ENCODE data around the gene PLXDC1. TPM values are rescaled to one million over a fixed set of nuclear protein-coding genes. Genes with fewer than 3 reads are reported as not detected.
"Not testable (repeated sequence)": the region's sequence is repeated elsewhere in the genome, so short reads cannot be mapped to it uniquely, and the experiment has no call there.

Gene PLXDC1
- total RNA-seq, 1 donor = 2.9 TPM

DNA sequence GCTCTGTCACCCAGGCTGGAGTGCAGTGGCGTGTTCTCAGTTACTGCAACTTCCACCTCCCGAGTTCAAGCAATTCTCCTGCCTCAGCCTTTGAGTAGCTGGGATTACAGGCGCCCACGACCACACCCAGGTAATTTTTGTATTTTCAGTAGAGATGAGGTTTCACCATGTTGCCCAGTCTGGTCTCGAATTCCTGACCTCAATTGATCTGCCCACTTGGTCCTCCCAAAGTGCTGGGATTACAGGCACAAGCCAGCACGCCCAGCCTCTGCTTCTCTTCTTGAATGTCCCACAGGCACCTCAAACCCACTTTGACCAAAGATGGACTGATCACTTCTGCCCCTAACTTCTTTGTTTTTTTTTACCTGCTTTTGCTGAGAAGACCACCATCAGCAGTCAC lies 19.1 kb upstream of the PLXDC1 start:
- H3K27ac ChIP-seq (ENCODE audit: low read depth, low read length) = no peak overlapping the region

DNA sequence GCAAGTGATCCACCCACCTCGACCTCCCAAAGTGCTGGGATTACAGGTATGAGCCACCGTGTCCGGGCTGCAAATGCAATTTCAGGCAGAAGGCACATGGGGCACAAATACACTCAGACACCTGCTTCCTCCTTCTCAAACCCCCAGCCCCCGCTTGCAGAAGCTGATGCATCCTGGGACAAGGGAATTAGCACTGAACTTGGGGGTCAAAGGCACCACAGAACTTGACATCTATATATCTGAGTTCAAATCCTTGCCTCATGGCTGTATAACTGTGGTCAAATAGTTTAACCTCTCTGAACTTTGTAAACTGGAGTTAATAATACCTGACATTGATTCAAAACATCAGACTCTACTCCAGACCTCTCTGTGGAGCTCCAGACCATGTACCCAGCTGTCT lies 18.7 kb upstream of the PLXDC1 start:
- peak; percentile 15 for DNase-seq (ENCODE audit: insufficient read length, low spot score, missing footprints)
- H3K27me3 ChIP-seq (ENCODE audit: insufficient read depth, low read length) = peaks cover 21% of the 10 kb centered on the region
- H3K9me3 ChIP-seq (ENCODE audit: low read depth, low read length) = no peaks in the 10 kb centered on the region
- peaks cover 4% of the 10 kb centered on the region for H4K20me1 ChIP-seq (ENCODE audit: insufficient read depth, low read length)
- H3K4me1 ChIP-seq (ENCODE audit: insufficient read depth, low read length) = no peaks in the 10 kb centered on the region
- no peak overlapping the region for H3K4me3 ChIP-seq (ENCODE audit: insufficient read depth, low read length)
- no peak overlapping the region for H3K4me2 ChIP-seq (ENCODE audit: insufficient read depth, low read length)
- TF ChIP-seq, protein P1, sequence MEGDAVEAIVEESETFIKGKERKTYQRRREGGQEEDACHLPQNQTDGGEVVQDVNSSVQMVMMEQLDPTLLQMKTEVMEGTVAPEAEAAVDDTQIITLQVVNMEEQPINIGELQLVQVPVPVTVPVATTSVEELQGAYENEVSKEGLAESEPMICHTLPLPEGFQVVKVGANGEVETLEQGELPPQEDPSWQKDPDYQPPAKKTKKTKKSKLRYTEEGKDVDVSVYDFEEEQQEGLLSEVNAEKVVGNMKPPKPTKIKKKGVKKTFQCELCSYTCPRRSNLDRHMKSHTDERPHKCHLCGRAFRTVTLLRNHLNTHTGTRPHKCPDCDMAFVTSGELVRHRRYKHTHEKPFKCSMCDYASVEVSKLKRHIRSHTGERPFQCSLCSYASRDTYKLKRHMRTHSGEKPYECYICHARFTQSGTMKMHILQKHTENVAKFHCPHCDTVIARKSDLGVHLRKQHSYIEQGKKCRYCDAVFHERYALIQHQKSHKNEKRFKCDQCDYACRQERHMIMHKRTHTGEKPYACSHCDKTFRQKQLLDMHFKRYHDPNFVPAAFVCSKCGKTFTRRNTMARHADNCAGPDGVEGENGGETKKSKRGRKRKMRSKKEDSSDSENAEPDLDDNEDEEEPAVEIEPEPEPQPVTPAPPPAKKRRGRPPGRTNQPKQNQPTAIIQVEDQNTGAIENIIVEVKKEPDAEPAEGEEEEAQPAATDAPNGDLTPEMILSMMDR (IDR thresholded peaks at IDR 0.05; ENCODE audit: extremely low read depth, low read depth, low read length) = no peak
- H2AFZ ChIP-seq (ENCODE audit: low read length) = no peak overlapping the region
- H3K79me2 ChIP-seq (ENCODE audit: insufficient read depth, low read length) = no peaks in the 10 kb centered on the region
- no peak overlapping the region for H3K27ac ChIP-seq (ENCODE audit: low read depth, low read length)
- H3K36me3 ChIP-seq (ENCODE audit: insufficient read depth, low read length) = peaks cover under 1% of the 10 kb centered on the region

More for the DNA sequence above, 19.1 kb upstream of the PLXDC1 start:
- H3K79me2 ChIP-seq (ENCODE audit: insufficient read depth, low read length) = no peaks in the 10 kb centered on the region
- H3K4me3 ChIP-seq (ENCODE audit: insufficient read depth, low read length) = no peak overlapping the region
- no peak for DNase-seq (ENCODE audit: insufficient read length, low spot score, missing footprints)
- peaks cover 6% of the 10 kb centered on the region for H4K20me1 ChIP-seq (ENCODE audit: insufficient read depth, low read length)
- H3K4me2 ChIP-seq (ENCODE audit: insufficient read depth, low read length) = no peak overlapping the region
- H3K27me3 ChIP-seq (ENCODE audit: insufficient read depth, low read length) = peaks cover 17% of the 10 kb centered on the region
- no peak overlapping the region for H2AFZ ChIP-seq (ENCODE audit: low read length)
- TF ChIP-seq, protein P1 (IDR thresholded peaks at IDR 0.05; ENCODE audit: extremely low read depth, low read depth, low read length) = no peak
- H3K36me3 ChIP-seq (ENCODE audit: insufficient read depth, low read length) = peaks cover 4% of the 10 kb centered on the region
- H3K9me3 ChIP-seq (ENCODE audit: low read depth, low read length) = no peaks in the 10 kb centered on the region
- H3K4me1 ChIP-seq (ENCODE audit: insufficient read depth, low read length) = no peaks in the 10 kb centered on the region

DNA sequence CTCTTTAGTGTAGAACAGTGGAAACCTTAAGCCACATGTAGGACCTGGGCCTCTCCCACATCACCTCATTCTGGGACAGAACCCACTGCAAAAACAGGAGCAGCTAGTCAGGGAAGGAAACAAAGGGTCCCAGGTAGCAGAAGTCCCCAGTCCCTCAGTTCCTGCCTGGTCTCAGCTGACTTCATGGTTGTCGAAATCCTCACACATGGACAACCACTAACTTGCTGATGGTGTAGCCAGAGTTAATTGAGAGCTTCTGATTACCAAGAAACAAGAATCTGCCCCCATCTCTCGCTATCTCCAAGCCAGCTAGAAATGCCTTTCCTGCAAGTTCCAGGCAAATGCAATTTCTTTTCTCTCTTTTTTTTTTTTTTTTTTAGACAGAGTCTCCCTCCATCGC lies 18.1 kb upstream of the PLXDC1 start:
- H2AFZ ChIP-seq (ENCODE audit: low read length) = no peak overlapping the region
- no peaks in the 10 kb centered on the region for H3K79me2 ChIP-seq (ENCODE audit: insufficient read depth, low read length)
- H3K27ac ChIP-seq (ENCODE audit: low read depth, low read length) = no peak overlapping the region
- peaks cover 4% of the 10 kb centered on the region for H4K20me1 ChIP-seq (ENCODE audit: insufficient read depth, low read length)
- no peaks in the 10 kb centered on the region for H3K9me3 ChIP-seq (ENCODE audit: low read depth, low read length)
- H3K4me1 ChIP-seq (ENCODE audit: insufficient read depth, low read length) = peaks cover under 1% of the 10 kb centered on the region
- peak; percentile 76 for DNase-seq (ENCODE audit: insufficient read length, low spot score, missing footprints)
- no peak overlapping the region for H3K4me2 ChIP-seq (ENCODE audit: insufficient read depth, low read length)
- H3K4me3 ChIP-seq (ENCODE audit: insufficient read depth, low read length) = no peak overlapping the region
- H3K27me3 ChIP-seq (ENCODE audit: insufficient read depth, low read length) = peaks cover 24% of the 10 kb centered on the region
- H3K36me3 ChIP-seq (ENCODE audit: insufficient read depth, low read length) = no peaks in the 10 kb centered on the region
- TF ChIP-seq, protein P1 (IDR thresholded peaks at IDR 0.05; ENCODE audit: extremely low read depth, low read depth, low read length) = no peak

DNA sequence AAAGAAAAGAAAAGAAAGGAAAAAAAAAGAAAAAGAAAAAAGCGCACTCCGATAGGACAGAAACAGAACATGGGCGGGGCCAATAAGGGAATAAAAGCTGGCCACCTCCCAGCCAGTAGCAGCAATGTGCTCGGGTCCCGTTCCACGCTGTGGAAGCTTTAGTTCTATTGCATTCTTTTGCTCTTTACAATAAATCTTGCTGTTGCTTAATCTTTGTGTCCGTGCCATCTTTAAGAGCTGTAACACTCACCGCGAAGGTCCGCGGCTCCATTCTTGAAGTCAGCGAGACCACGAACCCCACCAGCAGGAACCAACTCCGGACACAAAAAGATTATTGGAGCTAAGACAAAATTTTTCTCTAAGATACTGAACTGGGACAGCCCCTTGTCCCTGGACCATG lies 17.7 kb upstream of the PLXDC1 start:
- Histone ChIP-seq H3K27ac (ENCODE audit: low read depth, low read length) (no peak overlapping the region), H3K79me2 (ENCODE audit: insufficient read depth, low read length) (no peaks in the 10 kb centered on the region), H3K4me3 (ENCODE audit: insufficient read depth, low read length) (no peak overlapping the region), H3K9me3 (ENCODE audit: low read depth, low read length) (no peaks in the 10 kb centered on the region), H3K36me3 (ENCODE audit: insufficient read depth, low read length) (no peaks in the 10 kb centered on the region), H2AFZ (ENCODE audit: low read length) (no peak overlapping the region), H3K27me3 (ENCODE audit: insufficient read depth, low read length) (peaks cover 24% of the 10 kb centered on the region), H3K4me1 (ENCODE audit: insufficient read depth, low read length) (peaks cover 3% of the 10 kb centered on the region), H4K20me1 (ENCODE audit: insufficient read depth, low read length) (peaks cover 3% of the 10 kb centered on the region), H3K4me2 (ENCODE audit: insufficient read depth, low read length) (no peak overlapping the region)
- TF ChIP-seq, protein P1 (IDR thresholded peaks at IDR 0.05; ENCODE audit: extremely low read depth, low read depth, low read length) = no peak
- DNase-seq (ENCODE audit: insufficient read length, low spot score, missing footprints) = no peak

DNA sequence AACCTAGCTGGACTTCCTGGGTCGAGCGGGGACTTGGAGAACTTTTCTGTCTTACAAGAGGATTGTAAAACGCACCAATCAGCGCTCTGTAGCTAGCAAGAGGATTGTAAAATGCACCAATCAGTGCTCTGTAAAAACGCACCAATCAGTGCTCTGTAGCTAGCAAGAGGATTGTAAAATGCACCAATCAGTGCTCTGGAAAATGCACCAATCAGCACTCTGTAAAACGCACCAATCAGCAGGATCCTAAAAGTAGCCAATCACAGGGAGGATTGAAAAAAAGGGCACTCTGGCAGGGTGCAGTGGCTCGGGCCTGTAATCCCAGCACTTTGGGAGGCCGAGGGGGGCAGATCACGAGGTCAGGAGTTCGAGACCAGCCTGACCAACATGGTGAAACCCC lies 17.1 kb upstream of the PLXDC1 start:
- H4K20me1 ChIP-seq (ENCODE audit: insufficient read depth, low read length); H3K79me2 ChIP-seq (ENCODE audit: insufficient read depth, low read length); DNase-seq (ENCODE audit: insufficient read length, low spot score, missing footprints); H3K4me1 ChIP-seq (ENCODE audit: insufficient read depth, low read length); H3K27ac ChIP-seq (ENCODE audit: low read depth, low read length); H3K36me3 ChIP-seq (ENCODE audit: insufficient read depth, low read length); H3K4me2 ChIP-seq (ENCODE audit: insufficient read depth, low read length); H3K9me3 ChIP-seq (ENCODE audit: low read depth, low read length); H3K4me3 ChIP-seq (ENCODE audit: insufficient read depth, low read length); H2AFZ ChIP-seq (ENCODE audit: low read length): not testable (repeated sequence)
- peaks cover 24% of the 10 kb centered on the region for H3K27me3 ChIP-seq (ENCODE audit: insufficient read depth, low read length)

Measured in osteoblast (primary cell).